ENCODE data around the gene MTOR. TPM values are rescaled to one million over a fixed set of nuclear protein-coding genes. Genes with fewer than 3 reads are reported as not detected.

MTOR gene
- total RNA-seq, 1 experiment from 2014 or later: 46.6 TPM

DNA sequence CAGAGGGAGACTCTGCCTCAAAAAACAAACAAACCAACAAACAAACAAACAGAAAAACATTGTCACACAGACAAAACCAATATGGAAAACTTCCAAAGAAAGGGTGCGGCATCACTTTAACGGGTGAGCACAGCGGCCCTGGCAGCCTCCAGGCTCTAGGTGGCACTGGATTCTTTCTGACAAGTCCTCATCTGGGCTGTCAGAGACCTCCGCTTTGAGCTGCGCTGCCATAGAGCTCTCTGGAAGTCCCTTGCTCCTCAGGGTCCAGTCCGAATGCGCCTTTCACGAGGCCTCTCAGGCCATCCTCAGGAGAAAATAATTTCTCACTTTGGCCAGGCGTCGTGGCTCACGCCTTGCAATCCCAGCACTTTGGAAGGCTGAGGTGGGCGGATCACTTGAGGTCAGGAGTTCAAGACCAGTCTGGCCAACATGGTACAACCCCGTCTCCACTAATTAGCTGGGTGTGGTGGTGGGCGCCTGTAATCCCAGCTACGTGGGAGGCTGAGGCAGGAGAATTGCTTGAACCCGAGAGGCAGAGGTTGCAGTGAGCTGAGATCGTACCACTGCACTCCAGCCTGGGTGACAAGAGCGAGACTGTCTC is 198.3 kb downstream of the MTOR start:
- peak; percentile 29 for DNase-seq (ENCODE audit: low read depth)

DNA sequence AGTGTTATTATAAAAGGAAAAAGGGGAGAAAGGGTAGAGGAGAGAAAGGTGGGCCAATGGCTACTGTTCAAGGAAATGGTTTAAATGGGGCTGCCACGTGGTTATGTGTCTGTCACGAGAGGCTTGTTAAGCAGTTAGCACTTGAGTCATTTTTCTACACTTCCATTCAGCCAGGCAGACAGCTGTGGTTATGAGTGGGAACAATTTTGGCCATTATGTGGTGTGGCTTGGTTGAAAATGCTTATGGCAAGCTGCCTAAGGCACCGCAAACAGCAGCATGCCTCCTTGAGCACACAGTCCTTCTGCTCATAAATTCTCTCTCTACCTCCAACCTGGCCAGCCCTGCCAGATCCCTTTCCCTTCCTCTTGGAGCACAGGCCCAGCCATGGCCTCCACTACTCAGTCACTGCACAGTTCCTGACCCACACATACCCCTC is 199.4 kb downstream of the MTOR start:
- peak; percentile 95 for DNase-seq (ENCODE audit: low read depth)

DNA sequence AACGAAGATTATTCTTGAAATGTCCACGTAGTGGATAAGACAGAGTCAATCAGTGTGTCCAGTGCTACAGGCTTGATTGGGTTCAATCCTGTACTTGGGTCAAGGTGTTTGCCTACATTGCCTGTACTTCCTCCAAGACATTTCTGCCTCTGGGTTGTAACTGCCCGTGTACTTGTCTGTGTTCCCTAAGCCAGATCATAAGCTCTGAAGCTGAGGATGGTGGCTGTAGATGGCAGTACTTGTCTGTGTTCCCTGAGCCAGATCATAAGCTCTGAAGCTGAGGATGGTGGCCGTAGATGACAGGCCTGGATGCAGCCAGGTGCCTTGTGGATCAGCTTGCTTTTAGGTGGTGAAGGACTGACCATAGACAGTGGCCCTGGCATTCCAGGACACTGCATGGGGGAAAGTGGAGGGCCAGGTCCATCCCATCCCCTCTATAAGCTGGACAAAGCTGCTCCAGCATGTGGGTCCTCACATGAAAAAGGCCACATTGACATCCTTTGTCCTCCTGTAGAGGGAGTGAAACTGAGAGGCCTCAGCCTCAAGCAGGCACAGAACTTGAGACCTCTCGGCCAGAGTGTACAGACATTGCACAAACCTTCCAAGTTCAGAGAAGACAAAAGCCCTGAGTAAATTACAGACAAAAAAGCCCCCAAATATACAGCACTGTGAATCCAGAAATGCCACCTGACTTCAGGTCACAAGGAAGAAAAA is 200.5 kb downstream of the MTOR start:
- DNase-seq (ENCODE audit: low read depth): no peak

DNA sequence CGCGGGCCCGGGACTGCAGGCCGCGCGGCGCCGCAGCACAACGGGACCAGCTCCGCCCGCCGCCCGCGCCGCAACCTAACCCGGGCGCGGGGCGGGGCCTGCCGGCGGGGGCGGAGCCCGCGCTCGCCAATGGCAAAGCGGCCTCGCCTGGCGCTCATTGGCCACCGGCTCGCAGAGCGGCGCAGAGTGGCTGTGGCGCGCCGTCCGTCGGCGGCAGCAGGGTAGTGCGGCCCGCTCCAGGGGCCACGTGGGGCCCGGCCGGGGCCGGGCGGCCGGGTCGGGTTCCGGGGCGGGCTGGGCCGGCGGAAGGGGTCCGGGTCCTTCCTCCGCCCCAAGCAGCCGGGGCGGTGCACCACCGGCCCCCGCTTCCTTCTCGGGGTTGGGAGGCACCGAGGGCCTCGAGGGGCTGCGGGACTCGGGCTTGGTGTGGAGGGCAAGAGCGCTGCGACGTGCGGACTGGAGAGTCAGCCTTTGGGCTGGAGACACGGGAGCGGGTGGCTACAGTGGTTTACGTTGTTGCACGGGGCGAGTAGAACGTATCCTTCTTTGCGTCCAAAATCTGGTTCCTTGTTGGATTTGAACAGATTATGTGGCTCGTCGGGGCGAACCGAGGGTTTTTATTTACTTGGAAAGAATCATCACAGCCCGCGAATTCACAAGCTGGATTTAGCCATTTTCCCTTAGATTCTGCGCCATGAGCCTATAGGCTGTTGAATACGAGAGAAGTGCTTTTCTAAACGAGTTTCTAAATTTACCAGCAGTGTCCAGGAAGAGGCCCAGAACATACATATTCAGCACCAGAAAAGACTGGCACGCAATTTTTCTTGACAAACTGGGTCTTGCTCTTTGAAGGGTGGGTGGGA is 202.2 kb downstream of the MTOR start, which contains the start of gene SRM:
Gene SRM (minus strand): TSS at position 51 of the 863 bp plus-strand sequence. CDS start 75 bp downstream, outside the sequence.
- DNase-seq (ENCODE audit: low read depth): peak; percentile 89

DNA sequence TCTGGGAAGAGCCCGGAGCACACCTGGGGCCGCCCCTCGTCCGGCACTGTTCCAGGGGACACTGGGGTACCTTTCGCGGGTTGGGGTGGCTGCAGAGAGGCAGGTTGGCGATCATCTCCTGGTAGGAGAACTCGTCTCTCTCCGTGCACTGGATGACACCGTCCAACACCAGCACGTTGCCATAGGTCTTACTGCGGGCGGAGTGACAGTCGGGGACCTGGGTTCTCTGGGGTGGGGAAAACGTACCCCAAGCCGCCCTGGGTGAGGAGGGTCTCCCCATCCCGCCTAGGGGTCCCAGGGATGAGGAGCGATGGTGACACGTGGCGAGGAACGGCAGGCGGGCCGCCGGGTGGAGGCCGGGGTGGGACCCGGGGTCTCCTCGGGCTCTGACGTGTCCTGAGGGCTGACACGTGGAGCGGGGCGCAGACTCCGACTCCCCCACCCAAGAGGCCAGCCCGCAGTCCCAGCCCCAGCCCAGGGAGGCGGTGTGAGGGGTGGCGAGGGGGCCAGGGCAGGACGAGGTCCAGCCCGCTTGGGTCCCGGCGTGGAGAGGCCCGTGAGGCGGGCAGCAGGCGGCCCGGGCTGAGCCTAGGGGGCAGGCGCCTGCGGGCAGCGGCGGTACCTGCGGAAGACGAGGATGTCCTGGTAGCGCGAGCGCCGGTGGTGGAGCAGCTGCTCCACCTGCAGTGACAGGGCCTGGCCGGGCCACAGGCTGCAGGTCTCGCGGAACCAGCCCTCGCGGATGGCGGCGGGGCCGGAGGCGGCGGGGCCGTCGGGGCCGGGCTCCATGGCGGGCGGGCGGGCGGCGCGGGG is 203.0 kb downstream of the MTOR start:
- peak; percentile 30 for DNase-seq (ENCODE audit: low read depth)

DNA sequence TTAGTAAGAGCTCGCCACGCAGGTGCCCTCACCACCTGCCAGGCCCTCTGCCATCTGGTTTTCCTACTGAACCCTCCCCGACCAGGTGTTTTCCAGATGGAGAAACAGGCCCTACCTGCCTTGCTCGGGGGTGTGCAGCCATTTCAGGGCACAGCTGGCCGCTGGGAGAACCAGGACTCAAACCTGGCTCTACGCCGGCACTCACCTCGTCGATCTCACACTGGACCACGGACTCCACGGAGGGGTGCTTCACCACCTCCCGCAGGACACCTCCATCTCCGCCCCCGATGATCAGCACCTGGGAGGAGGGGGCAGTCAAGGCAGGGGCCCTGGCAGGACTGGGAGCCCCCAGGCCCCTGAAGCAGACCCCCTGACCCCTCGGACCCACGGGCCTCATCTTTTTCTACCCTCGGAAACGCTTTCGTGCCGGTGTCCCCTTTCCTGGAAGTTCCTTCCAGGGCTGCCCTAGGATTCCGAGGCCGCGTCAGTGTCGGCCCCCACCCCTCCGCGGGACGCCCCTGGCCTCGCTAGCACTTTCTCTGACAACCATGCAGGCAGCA is 203.7 kb downstream of the MTOR start:
- DNase-seq (ENCODE audit: low read depth): no peak

DNA sequence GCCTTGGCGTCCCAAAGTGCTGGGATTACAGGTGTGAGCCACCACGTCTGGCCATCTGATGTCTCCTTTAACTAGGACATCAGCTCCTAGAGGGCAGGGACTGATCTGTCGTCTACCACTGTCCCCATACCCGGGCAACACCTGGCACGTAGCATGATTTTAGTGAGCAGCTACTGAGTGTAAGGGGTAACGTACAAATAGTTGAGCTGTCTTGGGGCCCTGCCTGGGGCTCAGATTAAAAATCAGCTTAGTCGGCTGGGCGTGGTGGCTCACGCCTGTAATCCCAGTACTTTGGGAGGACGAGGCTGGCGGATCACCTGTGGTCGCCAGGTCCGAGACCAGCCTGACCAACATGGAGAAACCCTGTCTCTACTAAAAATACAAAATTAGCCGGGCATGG is 204.3 kb downstream of the MTOR start:
- no peak for DNase-seq (ENCODE audit: low read depth)

DNA sequence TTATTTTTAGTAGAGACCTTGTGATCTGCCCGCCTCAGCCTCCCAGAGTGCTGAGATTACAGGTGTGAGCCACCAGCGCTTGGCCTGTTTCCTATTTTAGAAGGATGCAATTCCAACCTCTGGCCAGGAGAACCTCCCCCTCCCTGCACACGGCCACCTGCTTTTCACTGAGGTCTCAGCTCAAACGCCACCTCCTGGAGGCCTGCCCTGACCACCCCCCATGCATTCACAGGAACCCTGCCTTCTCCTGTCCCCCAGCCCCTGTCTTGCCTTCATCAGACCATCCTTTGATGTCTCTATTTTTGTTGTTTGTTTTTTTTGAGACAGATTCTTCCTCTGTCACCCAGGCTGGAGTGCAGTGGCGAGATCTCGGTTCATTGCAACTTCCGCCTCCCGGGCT is 204.9 kb downstream of the MTOR start:
- no peak for DNase-seq (ENCODE audit: low read depth)

Other genes starting within 250 kb of the MTOR start
- 70.2 and 106 TPM in 2 replicates for gene TARDBP, start 249.9 kb downstream of the MTOR start, total RNA-seq (2014; rRNA removed; shearing (Covaris generic))
- gene MASP2, start 215.3 kb downstream of the MTOR start, total RNA-seq (2014; rRNA removed; shearing (Covaris generic)): not detected in 2 replicates
- 26.0 and 83.2 TPM in 2 replicates for gene SRM, start 202.5 kb downstream of the MTOR start, total RNA-seq (2014; rRNA removed; shearing (Covaris generic))
- 57.0 and 68.4 TPM in 2 replicates for gene EXOSC10, start 162.7 kb downstream of the MTOR start, total RNA-seq (2014; rRNA removed; shearing (Covaris generic))
- gene ANGPTL7, start 73.2 kb downstream of the MTOR start, total RNA-seq (2014; rRNA removed; shearing (Covaris generic)): 0.12 and 0.22 TPM in 2 replicates
- gene UBIAD1, start 10.6 kb upstream of the MTOR start, total RNA-seq (2014; rRNA removed; shearing (Covaris generic)): 9.5 and 11.0 TPM in 2 replicates
- gene DISP3, start 216.6 kb upstream of the MTOR start, total RNA-seq (2014; rRNA removed; shearing (Covaris generic)): 0.02 TPM in 1 of 2 replicates, not detected in the other